Stimulated activated CD8-positive, alpha-beta memory T cell treated with anti-CD3 and anti-CD28 coated beads, Interleukin-15, amount 100 ng/mL, for 1 hour (primary cell): ENCODE data around the gene CPNE4.

Source experiments
- DNase-seq: peaks from one replicate; pipeline ENCODE4 v3.0.0-alpha.2; 2020; ENCODE audit warnings: low read depth

Gene CPNE4

DNA sequence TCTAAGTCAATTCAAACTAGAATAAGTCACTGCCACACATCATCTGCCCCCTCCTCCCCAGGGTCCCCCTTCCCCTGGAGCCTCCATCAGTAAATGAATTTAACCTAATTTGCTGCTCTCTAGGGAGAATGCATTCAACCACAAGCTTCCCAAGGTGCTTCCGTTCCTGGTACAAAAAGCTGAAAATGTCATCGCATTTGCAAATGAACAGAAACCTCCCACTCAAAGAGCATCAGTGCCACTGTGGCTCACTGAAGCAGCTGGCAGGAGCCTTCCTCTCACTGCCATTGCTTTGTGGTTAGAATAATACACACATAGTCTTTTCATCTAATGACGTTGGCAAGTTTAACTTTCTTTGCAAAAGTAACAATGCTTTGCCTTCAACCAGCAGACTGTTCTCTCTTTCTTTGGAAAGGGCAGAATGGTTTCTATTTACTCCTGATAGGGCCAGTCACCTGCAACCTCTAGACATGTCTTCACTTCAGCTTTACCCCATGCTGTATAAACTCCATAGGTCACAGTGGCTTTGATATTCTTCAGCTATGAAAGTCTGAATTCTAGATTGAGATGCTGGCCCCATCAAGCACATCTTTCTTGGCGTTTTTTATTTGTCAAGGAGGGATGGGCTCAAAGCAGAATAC lies 238.1 kb downstream of the CPNE4 start:
- DNase-seq = no peak

DNA sequence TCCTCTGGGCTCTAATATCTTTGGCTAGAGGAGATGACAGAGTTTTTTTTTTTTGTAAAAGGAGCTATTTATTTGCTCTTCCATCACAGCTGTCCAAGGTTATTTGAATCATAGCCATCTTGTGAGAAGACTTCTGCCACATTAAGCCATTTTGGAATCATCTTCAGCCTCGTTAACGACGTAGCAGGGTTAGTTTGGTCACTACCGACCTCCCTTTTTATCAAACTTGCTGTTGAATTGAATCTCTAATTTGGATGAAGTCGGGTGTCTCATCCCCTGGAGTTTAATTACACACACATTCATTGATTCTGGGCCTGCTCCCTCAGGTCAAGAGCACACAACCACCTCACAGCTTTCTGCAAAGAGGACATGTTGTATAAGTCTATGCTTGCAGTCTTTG lies 238.7 kb downstream of the CPNE4 start:
- DNase-seq = no peak

DNA sequence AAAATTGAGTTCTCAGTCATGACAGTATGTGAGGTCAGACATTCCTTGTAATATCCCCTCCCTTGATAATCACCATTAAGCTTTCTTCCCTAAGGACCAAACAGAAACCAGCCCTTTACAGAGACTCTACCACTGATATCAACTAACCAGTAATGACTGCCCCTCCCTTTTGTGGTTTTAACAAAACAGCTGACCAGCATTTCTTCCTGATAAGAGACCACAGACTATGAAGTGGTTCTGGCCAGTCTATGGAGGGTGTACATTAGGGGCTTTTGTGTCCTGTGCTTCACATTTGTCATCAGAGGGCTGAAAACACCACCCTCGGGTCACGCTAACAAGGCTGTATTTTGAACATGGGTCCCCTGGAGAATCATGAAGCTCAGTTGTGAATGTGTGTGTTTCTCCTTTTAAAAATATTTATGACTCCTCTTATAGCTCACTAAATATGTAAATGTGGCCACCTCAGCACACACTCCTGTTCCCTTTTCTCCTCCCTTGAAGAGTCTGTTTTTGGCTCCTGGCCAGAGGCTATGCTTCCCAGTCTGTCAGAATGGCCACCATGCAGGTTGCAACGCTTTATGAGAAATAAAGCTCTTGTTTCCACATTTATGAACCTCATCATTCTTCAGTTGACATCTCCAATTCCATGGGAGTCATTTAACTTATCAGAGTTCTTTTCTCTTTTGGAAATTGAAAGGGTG lies 239.3 kb downstream of the CPNE4 start:
- no peak for DNase-seq

DNA sequence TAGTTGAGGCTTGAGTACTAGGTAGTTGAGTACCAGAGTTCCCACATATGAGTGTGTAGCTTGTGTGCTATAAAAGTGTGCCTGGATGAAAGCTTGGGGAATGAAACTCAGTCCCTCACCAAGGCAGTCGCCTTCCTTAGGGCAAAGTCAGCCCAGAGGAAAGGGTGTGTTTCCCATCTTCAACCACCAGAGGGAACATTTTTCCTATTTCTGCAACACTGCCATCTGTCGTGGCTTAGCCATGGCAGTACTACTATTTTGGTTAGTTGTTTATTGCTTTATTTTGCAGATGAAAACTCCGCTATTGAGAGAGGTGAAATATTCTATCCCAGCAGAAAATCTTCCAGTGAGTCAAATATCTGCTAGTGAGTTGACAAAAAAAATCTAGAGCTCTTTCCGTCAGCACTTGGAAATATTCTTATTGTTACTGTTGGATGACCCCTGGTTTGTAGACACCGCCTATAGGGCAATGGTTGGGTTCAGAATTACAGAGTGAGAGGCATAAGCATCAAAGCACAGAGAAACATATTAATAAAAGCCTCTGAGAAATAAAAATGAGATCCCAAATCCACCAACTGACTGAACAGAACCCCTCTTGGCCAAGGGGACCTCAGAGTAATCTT lies 239.9 kb downstream of the CPNE4 start:
- DNase-seq = no peak

DNA sequence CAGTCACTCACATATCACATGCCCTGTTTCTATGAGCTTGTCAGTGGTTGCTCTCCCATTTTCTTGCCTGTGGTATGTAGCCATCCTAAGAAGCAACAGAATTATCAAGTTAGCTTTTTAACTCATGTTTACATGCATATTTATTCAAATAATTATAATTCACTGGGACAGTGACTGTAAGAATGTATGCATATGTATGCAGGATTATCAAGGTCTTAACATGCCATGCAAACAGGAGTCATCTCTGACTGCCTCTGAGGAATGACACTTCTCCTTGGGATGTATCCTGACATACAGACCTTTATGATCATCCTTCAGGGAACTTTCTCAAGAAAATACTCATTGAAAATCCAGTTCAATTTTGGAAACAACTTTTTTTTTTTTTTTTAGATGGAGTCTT lies 240.9 kb downstream of the CPNE4 start:
- no peak for DNase-seq

DNA sequence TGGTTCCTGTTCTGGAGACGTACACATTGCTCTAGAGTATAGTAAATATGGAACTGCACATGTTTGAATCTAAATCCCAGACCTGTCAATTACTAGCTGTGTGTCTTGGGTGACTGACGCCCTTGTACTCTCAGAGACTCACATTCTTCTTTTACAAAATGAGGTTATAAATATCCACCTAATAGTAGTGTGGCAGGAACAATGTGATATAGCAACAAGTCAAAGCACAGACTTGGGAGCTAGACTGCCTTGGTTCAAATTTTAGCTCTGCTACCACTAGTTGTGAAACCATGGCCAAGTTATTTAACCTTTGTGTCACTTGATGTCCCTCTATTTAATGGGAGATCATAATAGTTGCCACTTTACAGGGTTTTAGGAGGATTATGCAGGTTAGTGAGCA lies 245.6 kb downstream of the CPNE4 start:
- no peak for DNase-seq

DNA sequence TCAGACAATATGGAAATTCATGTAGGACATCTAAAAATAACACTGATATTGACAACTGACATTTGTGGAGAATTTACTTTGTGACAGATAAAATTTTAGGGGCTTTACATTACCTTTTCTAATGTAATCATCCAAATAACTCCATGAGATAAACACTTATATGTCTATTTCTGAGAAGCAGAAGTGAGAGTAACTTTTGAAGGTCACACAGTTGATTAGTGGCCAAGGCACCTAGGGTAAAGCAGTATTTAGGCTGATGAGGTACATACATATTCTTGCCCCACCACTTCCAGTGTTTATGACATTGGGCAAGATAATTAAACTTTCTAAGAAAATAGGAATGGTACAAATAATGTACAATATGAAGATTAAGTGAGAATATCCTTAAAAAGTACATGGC lies 248.4 kb downstream of the CPNE4 start:
- no peak for DNase-seq

DNA sequence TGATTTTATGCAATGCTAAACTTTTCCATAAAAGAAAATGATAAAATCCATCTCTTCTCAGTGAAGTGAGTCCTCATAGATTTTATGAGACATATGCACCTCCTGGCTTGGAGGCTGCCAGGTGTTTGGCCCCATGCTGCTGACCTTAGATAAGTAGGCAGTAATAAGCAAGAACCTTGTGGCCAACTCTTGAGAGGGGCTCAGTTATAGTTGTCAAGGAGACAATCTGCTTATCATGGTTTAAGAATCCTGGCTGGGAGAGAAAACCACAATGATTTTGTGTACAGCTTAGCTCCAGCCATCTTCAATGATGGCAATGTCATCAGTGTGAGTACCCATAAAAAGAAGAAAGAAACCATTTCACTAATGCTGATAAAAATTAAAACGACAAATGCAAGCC lies 252.1 kb downstream of the CPNE4 start:
- no peak for DNase-seq

DNA sequence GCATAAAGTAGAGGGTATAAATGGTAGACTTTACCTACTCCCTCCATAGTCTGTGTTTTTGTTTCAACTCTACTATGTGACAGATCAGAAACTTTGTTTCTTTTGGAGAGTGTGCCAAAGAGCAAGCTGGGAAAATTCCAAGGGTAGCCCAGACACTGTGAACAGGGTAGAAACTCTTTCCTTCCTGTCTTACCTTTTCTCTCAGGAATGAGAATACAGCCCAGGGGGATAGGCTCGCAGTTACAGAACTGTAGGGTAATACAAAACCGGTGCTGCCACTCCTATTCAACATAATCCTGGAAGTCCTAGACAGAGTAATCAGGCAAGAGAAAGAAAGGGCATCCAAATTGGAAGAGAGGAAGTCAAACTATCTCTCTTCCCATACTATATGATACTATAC lies 256.3 kb downstream of the CPNE4 start:
- no peak for DNase-seq

DNA sequence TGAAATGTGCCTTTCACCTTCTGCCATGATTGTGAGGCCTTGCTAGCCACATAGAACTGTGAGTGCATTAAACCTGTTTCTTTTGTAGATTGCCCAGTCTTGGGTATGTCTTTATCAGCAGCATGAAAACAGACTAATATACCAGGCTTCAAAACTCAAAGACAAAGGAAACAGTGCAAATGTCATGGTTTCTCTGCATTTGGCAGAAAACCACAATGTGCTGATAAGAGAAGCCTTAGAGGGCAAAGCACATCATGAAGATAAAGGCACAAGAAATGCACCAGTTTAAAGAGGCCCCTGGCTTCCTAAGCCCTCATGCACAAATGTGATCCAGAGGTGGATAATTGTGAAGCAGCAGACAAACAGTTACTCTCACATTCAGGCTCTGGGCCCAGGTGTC lies 259.2 kb downstream of the CPNE4 start:
- no peak for DNase-seq

DNA sequence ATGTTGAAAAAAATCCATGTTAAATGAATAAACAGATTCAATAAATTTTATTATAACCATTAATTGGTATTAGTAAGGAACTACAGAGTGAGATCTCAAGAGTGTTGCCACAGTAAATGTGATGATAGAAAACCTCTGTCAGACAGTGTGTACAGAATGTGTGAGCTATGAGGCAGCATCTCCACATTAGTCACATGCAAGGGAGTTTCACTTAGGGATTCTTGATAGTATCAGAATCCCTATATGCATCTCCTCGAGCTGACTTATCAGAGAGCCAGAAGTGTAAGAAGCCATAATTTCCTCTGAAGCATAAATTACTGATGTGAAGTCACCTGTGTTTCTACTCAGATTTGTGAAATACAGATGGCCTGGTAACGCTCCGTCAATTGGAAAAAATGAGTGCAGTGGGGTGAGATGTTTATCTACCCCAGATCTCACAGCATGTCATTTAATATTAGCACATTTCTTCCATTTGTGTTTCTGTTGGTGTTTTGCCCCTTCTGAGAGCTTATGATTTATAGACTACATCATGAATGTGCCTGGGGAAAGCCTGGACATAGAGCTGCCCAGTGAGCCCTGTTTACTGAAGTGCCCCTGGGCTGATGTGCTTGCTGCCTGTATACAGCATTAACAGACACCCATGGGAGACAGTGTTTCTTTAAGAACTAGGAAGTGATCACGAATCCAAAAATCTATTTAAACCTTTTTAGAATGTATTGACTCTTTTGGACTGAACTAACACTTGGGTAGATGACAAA lies 262.4 kb downstream of the CPNE4 start:
- no peak for DNase-seq

DNA sequence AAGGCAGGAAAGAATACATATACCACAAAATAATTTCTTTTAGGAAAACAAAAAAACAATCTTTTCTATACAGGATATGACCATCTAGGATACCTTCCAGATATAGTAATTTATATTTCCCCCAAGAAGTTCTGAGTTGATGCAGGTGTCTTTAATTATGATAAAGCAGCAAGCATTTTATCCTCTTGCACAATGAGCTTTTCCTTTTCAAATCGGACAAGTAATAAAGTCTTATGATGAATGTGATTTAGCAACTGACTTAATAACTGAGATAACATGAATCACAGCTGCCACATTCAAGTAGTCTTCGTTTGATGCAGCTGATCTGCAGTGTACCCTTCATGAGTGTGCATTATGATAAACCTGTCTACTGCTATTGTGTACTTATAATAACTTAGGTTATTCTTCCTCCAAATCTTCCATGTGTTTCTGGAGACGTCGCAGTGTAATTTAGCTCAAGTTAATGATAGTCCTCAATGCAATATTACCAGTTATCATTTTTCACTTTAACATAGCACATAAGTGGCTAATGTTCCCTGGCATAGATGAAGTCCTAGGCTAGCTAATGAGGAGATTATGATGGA lies 271.7 kb downstream of the CPNE4 start:
- no peak for DNase-seq

DNA sequence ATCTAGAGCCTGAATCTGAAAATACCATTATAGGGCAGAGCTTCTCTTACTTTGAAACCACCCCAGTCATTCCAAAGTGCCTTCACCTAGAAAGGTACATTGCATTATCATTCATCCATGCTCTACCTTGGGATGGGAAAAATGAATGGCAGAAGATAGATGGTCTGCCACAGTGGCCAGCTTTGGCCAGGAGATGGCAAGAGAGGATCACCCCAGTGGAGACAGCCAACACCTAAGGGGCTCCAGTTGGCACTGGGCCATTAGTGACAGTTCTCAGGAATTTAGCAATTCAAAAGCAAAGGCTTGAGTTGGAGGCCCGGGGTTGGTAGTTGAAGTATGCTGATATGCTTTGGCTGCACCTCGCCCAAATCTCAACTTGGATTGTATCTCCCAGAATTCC lies 278.4 kb downstream of the CPNE4 start:
- DNase-seq = no peak

DNA sequence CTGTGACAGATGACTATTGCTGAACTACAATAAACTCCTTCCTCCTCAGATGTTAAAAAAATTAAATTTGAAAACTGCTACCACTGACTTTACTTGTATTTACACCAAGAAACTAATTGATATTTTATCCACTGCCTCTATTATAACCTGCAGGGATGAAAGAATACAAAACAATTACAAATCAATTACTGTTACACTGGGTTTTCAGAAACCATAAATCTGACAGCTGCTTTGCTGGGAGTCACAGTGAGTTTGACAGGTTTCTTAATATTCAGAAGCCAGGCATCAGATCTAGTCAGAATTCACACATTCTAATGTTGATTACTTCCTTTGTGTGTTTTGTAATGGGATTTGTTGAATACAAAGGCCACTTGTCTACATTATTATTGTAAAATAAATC lies 279.4 kb downstream of the CPNE4 start:
- no peak for DNase-seq

DNA sequence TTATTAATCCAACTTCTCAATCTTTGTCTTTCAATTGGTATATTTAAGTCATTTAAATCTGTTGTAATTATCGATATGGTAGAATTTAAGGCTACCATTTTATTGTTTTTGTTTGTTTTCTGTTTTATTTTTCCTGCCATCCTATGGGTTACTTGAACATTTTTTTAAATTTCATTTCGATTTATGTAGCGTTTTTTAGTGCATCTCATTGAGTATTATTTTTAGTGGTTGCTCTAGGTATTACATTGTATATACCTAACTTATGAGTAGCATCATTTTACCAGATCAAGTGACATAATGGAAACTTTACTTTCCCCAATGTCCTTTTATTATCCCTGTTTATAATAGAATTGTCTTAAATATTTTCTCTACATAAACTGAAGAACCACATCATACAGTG lies 284.6 kb downstream of the CPNE4 start:
- DNase-seq = no peak

DNA sequence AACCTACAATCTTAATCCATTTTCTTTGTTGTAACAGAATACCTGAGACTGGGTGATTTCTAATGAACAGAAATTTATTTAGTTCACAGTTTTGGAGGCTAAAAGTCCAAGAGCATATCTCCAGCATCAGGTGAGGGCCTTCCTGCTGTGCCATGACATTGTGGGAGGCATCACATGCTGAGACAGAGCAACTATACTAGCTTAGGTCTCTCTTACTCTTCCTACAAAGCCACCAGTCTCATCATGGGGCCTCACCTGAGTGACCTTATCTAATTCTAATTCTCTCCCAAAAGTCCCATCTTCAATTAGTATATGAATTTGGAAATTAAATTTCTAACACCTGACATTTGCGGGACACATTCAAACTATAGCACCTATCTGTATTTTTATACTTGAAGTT lies 285.0 kb downstream of the CPNE4 start:
- no peak for DNase-seq

DNA sequence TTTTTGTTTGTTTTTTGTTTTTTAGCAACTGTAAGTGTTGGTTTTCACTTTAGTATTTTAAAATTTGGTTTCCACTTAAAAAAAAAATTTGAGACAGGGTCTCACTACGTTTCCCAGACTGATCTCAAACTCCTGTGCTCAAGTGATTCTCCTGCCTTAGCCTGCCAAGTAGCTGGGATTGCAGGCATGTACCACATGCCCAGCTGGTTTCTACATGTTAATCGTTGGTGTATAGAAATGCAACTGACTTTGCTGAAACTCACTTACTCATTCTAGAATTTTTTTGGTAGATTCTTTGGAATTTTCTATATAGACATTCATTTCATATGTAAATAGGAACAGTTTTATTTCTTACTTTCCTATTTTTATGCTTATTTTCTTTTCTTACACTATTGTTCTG lies 287.3 kb downstream of the CPNE4 start:
- DNase-seq = no peak

DNA sequence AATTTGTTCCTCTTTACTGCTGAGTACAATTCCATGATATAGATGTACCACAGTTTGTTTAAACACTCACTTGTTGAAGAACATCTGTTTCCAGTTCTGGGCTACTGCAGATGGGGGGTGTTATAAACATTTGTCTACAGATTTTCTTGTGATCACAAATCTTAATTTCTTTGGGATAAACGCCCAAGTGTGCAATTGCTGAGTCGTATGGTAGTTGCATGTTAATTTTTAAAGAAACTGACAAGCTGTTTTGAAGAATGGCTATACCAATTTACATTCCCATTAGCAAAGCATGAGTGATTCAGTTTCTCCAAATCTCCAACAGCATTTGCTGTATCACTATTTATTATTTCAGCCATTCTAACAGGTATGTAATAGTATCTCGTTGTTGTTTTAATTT lies 290.0 kb downstream of the CPNE4 start:
- no peak for DNase-seq

DNA sequence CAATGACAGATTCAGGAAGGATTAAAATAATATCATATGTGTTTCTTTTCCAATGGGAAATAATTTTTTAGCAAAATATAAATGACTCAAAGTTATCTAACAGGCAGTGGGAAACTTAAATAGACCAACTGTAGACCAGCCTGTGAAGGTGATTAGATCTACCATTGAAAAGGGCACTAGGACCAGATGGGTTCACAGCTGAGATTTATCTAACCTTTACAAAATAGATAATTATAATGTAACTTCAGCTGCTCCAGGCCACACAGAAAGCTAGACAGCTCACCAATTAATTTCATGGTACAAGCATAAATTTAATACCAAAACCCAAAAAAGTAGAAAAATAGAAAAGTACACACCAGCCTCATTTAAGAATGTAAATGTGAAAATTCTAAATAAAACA lies 291.7 kb downstream of the CPNE4 start:
- no peak for DNase-seq

DNA sequence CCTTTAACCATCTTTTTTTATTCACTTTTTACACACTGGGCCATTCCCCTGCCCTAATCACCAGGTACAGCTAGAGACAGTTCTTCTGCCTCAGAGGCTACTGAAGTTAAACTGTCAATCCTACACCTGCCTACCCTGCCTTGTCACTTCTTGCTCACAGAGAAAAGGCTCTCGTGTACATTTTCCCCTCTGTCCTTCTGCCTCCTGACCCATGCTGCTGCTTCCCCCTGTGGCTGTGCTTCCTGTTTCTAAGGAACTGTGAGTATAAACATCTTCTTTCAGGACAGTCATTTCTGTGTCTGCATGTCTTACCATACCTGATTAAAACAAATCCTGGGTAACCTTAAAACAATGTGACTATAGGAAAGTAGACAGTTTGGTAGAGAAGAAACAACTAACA lies 295.6 kb downstream of the CPNE4 start:
- DNase-seq = no peak

DNA sequence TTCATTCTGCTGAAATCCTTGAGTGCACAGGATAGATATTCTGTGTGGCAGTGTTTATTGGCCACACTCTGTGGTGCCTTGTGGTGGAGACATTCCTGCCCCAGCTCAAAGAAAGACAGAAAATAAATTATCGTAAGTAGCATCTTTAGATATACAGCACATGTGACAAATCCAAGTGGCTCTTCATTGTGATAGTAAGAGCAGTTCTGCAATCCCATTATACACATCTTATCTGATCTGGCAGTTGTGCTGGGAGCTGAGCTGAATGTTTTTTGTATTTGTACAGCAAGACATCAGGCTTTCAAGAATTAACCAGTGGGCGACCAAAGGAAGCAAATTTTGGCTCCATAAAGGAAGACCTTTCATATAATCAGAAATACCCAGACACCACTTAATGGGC lies 296.7 kb downstream of the CPNE4 start:
- no peak for DNase-seq

DNA sequence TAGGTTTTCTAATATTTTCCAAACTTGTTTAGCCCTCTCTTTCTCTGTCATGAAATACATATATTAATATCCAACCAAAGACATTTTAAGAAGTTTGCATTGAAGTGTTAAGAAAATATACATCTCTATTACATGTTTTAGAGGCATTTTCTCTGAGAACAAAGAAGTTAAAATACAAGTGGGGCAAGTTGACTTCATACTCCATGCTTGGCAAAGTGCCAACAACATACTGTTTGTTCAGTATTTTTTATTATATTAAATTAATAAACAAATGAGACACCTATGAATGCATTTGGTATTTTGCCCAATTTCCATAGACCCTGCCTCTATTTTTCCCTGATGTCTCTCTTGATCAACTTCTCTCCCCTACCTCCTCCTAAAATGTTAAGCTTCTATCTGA lies 299.3 kb downstream of the CPNE4 start:
- DNase-seq = no peak

DNA sequence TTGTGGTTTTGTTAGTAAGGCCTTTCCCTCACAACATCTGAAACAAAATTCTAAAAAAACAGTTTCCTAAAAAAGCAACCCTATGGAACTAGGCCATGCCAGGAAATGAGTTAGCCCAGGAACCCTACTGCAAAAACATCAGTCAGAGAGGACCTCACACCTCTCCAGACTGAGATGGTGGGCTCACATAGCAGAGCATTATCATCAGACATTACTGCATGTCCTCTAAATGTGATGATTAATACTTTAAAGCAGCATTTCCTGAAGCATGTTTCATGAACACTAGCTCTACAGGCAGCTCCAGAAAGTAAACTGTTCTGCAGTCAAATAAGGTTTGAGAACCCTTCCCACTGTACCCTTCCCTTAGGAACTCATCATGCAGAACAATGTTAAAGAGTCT lies 299.7 kb downstream of the CPNE4 start:
- no peak for DNase-seq
